ENCODE measurements around the gene GHR. TPM values are rescaled to one million over a fixed set of nuclear protein-coding genes. Genes with fewer than 3 reads are reported as not detected.

The GHR gene
- total RNA-seq, 4 donors from 2014 or later = 6.5 to 27.2 (median 9.6) TPM

DNA sequence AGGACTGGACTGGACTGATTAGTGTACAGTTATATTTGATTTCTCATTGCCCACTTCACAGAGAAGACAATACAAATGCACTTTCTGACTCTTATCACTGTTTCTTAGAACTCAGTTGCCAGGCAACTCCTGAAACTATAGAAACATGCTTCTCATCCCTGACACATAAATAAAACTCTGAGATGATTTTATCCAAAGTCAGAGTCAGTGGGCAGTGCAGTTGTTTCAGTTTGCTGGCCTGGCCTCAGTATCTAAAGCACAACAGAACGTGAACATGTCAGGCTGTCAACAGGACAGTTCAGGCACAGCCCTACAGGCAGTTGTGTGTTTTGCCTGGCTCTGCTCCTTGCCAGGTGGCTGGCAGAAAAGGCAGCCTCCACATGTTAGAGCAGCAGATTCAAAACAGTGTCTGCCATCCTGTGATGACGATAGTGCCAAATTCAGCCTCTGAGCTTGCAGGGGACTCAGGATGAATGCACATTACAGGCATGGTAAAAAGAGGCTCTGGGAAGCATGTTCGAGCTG is 268.2 kb downstream of the GHR start:
- TF ChIP-seq POLR2A (IDR thresholded peaks at IDR 0.05) (no peak), POLR2AphosphoS5 (IDR thresholded peaks at IDR 0.05) (peak; percentile 11)
- H3K4me1 ChIP-seq = peaks cover 3 to 27% (median 8%) of the 10 kb centered on the region in 3 donors
- no peak overlapping the region for H3K4me3 ChIP-seq
- H3K27me3 ChIP-seq = no peaks in the 10 kb centered on the region
- WGBS, 2 donors (ENCODE audit: low coverage in 1 of 2) = 27% methylated on average over 1 of the region's 3 CpGs; no CpG with 5 or more reads in 1 of the 2 donors
- peak; percentile 47 for ATAC-seq
- peaks cover 0 to 2% (median 0%) of the 10 kb centered on the region in 3 donors for H3K9me3 ChIP-seq
- H3K27ac ChIP-seq = peak overlapping the region in 2 of 4 donors; percentile 18 to 52
- H3K36me3 ChIP-seq = peaks cover 0 to 5% of the 10 kb centered on the region in 2 donors

DNA sequence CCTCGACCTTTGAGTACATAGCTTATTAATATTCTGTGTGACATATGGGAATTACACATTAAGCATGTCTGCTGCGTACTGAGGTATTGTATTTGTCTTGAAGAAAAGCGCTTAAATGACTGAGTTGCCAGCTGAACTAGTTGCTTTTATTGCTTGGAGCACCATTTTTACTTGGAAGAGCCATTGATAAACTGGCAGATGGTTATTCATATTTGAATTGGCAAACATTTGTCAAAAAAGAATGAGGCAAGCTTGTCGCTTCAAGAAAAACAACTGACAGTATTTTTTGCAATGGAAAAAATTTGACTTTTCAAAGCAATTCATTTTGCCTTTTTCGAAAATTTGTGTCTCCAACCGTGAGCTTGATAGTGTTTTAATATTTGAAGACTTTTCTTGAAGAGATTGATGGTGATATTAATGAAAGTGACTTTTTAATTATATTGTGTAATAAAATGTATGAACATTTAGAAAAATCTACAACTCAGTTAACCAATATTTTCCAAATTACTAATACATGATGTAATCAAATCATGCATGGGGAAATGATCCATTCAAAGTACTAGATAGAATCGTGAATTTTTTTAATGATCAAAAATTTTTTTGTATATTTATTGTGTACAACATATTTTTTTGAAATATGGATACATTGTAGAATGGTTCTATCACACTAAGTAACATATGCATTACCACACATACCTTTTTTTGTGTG is 278.3 kb downstream of the GHR start:
- no peaks in the 10 kb centered on the region for H3K4me1 ChIP-seq
- no peak for TF ChIP-seq EP300 (IDR thresholded peaks at IDR 0.05)
- H3K27me3 ChIP-seq = no peaks in the 10 kb centered on the region
- no peak overlapping the region for H3K27ac ChIP-seq
- H3K36me3 ChIP-seq = peaks cover 0 to 50% of the 10 kb centered on the region in 2 donors
- no peak for ATAC-seq
- WGBS, 2 donors (ENCODE audit: low coverage in 1 of 2) = 85 to 93% methylated on average over 7 of the region's 7 CpGs
- no peak overlapping the region for H3K4me3 ChIP-seq
- H3K9me3 ChIP-seq = peaks cover 0 to 29% (median 5%) of the 10 kb centered on the region in 3 donors

GRCh38 chr5:42703238-42703637 is 280.0 kb downstream of the GHR start:
- 33 to 40% methylated on average over 1 of the region's 1 CpG for WGBS, 2 donors (ENCODE audit: low coverage in 1 of 2)
- TF ChIP-seq, protein P1, sequence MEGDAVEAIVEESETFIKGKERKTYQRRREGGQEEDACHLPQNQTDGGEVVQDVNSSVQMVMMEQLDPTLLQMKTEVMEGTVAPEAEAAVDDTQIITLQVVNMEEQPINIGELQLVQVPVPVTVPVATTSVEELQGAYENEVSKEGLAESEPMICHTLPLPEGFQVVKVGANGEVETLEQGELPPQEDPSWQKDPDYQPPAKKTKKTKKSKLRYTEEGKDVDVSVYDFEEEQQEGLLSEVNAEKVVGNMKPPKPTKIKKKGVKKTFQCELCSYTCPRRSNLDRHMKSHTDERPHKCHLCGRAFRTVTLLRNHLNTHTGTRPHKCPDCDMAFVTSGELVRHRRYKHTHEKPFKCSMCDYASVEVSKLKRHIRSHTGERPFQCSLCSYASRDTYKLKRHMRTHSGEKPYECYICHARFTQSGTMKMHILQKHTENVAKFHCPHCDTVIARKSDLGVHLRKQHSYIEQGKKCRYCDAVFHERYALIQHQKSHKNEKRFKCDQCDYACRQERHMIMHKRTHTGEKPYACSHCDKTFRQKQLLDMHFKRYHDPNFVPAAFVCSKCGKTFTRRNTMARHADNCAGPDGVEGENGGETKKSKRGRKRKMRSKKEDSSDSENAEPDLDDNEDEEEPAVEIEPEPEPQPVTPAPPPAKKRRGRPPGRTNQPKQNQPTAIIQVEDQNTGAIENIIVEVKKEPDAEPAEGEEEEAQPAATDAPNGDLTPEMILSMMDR (IDR thresholded peaks at IDR 0.05) = no peak
- no peak for TF ChIP-seq POLR2AphosphoS5 (IDR thresholded peaks at IDR 0.05)
- no peak for TF ChIP-seq POLR2A (IDR thresholded peaks at IDR 0.05)
- no peak for TF ChIP-seq EP300 (IDR thresholded peaks at IDR 0.05)
- no peak for ATAC-seq

DNA sequence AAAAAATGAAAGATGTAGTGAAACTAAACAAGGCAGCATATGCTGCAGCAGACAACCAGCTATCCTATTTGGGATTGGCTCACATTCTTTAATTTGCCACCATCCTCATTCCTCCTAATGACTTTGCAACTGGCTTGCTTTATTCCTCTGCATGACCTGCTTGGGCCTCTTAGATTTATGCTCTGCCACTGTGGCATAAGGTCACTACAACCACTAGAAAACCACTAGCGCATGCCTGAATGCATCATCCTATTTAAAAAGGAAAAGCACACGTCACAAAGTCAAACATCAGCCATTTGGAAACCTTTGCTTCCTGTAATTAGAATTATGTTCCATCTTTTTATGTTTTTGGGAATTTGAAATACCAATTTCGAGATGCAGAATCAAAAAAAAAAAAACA is 292.5 kb downstream of the GHR start:
- TF ChIP-seq EP300 (IDR thresholded peaks at IDR 0.05) (no peak), POLR2AphosphoS5 (IDR thresholded peaks at IDR 0.05) (no peak), POLR2A (IDR thresholded peaks at IDR 0.05) (no peak)
- TF ChIP-seq, protein P1 (IDR thresholded peaks at IDR 0.05) = no peak
- H3K4me1 ChIP-seq = no peaks in the 10 kb centered on the region
- no peak overlapping the region for H3K4me3 ChIP-seq
- no peaks in the 10 kb centered on the region for H3K27me3 ChIP-seq
- H3K9me3 ChIP-seq = no peaks in the 10 kb centered on the region
- peaks cover 0 to 24% of the 10 kb centered on the region in 2 donors for H3K36me3 ChIP-seq
- 81 to 89% methylated on average over 1 to 3 of the region's 3 CpGs for WGBS, 2 donors (ENCODE audit: low coverage in 1 of 2)
- no peak overlapping the region for H3K27ac ChIP-seq
- ATAC-seq = no peak

More at GRCh38 chr5:42703238-42703637, 280.0 kb downstream of the GHR start:
- Histone ChIP-seq H3K27me3 (no peaks in the 10 kb centered on the region), H3K9me3 (peaks cover 0 to 29% (median 5%) of the 10 kb centered on the region in 3 donors), H3K36me3 (peaks cover 0 to 45% of the 10 kb centered on the region in 2 donors), H3K4me3 (no peak overlapping the region), H3K4me1 (no peaks in the 10 kb centered on the region), H3K27ac (no peak overlapping the region)

DNA sequence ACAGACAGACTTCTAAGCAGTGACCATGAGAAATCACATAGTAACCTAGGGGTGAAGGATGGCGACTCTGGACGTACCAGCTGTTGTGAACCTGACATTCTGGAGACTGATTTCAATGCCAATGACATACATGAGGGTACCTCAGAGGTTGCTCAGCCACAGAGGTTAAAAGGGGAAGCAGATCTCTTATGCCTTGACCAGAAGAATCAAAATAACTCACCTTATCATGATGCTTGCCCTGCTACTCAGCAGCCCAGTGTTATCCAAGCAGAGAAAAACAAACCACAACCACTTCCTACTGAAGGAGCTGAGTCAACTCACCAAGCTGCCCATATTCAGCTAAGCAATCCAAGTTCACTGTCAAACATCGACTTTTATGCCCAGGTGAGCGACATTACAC is 295.4 kb downstream of the GHR start:
- ATAC-seq = no peak
- H3K4me3 ChIP-seq = no peak overlapping the region
- H3K36me3 ChIP-seq = peaks cover 0 to 25% of the 10 kb centered on the region in 2 donors
- WGBS, 2 donors (ENCODE audit: low coverage in 1 of 2) = 82 to 85% methylated on average over 2 to 3 of the region's 4 CpGs
- no peaks in the 10 kb centered on the region for H3K9me3 ChIP-seq
- no peak for TF ChIP-seq POLR2AphosphoS5 (IDR thresholded peaks at IDR 0.05)
- TF ChIP-seq, protein P1 (IDR thresholded peaks at IDR 0.05) = no peak
- no peak for TF ChIP-seq EP300 (IDR thresholded peaks at IDR 0.05)
- no peak overlapping the region for H3K27ac ChIP-seq
- no peaks in the 10 kb centered on the region for H3K27me3 ChIP-seq
- no peaks in the 10 kb centered on the region for H3K4me1 ChIP-seq

DNA sequence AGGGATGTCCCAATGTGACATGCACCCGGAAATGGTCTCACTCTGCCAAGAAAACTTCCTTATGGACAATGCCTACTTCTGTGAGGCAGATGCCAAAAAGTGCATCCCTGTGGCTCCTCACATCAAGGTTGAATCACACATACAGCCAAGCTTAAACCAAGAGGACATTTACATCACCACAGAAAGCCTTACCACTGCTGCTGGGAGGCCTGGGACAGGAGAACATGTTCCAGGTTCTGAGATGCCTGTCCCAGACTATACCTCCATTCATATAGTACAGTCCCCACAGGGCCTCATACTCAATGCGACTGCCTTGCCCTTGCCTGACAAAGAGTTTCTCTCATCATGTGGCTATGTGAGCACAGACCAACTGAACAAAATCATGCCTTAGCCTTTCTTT is 295.8 kb downstream of the GHR start:
- Histone ChIP-seq H3K27ac (no peak overlapping the region), H3K4me1 (no peaks in the 10 kb centered on the region), H3K4me3 (no peak overlapping the region), H3K9me3 (no peaks in the 10 kb centered on the region), H3K27me3 (no peaks in the 10 kb centered on the region), H3K36me3 (peaks cover 0 to 21% of the 10 kb centered on the region in 2 donors)
- TF ChIP-seq POLR2A (IDR thresholded peaks at IDR 0.05) (no peak), POLR2AphosphoS5 (IDR thresholded peaks at IDR 0.05) (no peak), EP300 (IDR thresholded peaks at IDR 0.05) (no peak)
- TF ChIP-seq, protein P1 (IDR thresholded peaks at IDR 0.05) = no peak
- ATAC-seq = no peak
- 91 to 100% methylated on average over 1 to 2 of the region's 2 CpGs for WGBS, 2 donors (ENCODE audit: low coverage in 1 of 2)
